Measurements from ENCODE around the gene CSNK1A1.
"Not testable (repeated sequence)": the region's sequence is repeated elsewhere in the genome, so short reads cannot be mapped to it uniquely, and the experiment has no call there.

Gene CSNK1A1

GRCh38 chr5:149456597-149457392 lies 94.4 kb downstream of the CSNK1A1 start:
- no peak for DNase-seq (ENCODE audit: low read depth in 2 of 2)

DNA sequence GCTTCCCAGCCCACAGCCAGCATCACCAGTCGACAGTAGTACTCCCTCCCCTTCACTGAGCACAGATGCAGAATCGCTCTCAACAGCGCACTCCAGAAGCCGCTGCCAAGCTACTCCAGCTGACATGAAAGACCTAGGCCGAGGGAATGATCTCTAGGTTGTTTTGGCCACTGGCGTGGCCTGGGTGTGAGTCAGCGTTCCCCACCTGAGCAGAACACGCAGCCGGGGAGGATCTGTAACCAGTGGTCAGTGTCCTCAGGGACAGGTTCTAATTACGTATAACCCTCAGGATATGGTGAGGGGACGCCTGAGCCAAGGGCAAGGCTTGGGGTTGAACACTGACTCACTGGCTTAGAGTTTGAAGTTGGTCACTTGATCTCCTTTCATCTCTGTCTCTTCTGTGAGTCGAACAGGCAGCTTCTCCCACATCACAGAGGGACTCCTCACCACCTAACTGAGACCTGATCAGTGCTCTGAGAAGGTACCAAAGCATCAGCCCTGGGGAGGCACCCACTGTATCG lies 95.3 kb downstream of the CSNK1A1 start:
- DNase-seq (ENCODE audit: low read depth in 2 of 2) = no peak

DNA sequence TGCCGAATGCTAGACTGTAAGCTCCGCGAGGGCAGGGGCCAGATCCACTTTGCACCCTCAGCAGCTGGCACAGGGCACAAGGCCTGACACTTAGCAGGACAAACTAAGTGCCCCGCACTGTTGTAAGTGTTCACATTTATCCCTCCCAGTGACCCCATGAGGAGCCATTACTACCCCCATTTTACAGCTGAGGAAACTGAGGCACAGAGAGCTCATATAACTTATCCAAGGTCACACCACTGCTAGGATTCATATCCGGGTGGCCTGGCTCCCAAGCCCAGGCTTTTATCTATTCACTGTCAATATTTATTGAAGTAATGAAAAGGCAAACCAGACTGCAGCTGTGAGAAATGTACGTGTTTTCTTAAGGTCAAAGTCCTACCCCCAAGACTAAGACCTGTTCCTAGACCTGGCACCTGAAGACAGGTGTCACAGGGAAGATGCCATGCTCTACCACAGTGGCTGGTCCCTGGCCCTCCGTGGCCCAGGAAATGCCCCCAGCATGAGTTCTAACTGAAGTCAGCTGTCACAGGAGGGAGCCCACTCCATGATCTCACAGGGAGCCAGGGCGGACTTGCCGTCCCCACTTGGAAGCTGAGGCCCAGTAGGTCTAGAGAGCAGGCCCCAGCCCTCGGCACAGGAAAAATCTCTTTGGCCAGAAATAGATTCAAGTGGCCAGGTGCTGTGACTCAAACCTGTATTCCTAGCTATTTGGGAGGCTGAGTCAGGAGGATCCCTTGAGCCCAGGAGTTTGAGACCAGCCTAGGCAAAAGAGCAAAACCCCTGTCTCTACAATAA lies 97.4 kb downstream of the CSNK1A1 start:
- DNase-seq (ENCODE audit: low read depth in 2 of 2) = no peak

DNA sequence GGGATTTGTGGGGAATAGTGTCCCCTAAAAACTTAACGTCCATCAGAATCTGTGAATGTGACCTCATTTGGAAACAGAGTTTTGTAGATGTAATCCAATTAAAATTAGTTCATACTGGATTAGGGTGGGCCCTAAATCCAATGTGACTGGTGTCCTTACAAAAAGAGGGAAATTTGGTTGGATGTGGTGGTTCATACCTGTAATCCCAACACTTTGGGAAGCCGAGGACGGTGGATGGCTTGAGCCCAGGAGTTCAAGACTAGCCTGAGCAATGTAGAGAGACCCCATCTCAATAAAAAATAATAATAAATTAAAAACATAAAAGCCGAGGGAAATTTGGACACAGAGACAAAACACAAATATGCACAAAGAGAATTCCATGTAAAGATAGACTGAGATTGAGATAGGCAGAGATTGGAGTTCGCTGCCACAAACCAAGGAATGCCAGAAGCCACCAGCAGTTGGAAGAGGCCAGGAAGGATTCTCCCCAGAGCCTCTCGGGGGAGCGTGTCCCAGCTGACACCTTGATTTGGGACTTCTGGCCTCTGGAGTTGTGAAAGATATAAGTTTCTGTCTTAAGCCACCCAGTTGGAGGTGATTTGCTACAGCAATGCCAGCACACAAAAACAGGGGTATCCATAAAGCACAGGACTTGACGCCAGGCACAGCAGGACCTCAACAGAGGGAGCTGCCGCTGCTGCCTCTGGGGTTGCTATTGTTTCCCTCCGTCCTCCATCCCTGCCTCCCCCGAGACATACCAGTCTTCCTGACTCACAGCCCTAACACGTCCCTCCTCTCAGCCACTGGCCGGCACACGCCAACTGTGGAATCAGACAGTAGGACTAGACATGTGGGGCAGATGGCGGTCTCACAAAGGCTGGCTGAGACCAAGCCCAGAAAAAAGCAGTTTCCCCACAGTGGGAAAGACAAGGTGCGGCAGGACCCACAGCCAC lies 98.3 kb downstream of the CSNK1A1 start:
- no peak for DNase-seq (ENCODE audit: low read depth in 2 of 2)

GRCh38 chr5:149452007-149452664 lies 99.1 kb downstream of the CSNK1A1 start:
- DNase-seq (ENCODE audit: low read depth in 2 of 2) = no peak

- DNase-seq (ENCODE audit: low read depth in 2 of 2) = no peak
These were observed 101.0 kb downstream of the CSNK1A1 start for GRCh38 chr5:149450199-149450598.

- no peak for DNase-seq (ENCODE audit: low read depth in 2 of 2)
These were observed 102.2 kb downstream of the CSNK1A1 start for GRCh38 chr5:149448831-149449714.

GRCh38 chr5:149448431-149448830 lies 102.8 kb downstream of the CSNK1A1 start:
- no peak for DNase-seq (ENCODE audit: low read depth in 2 of 2)

DNA sequence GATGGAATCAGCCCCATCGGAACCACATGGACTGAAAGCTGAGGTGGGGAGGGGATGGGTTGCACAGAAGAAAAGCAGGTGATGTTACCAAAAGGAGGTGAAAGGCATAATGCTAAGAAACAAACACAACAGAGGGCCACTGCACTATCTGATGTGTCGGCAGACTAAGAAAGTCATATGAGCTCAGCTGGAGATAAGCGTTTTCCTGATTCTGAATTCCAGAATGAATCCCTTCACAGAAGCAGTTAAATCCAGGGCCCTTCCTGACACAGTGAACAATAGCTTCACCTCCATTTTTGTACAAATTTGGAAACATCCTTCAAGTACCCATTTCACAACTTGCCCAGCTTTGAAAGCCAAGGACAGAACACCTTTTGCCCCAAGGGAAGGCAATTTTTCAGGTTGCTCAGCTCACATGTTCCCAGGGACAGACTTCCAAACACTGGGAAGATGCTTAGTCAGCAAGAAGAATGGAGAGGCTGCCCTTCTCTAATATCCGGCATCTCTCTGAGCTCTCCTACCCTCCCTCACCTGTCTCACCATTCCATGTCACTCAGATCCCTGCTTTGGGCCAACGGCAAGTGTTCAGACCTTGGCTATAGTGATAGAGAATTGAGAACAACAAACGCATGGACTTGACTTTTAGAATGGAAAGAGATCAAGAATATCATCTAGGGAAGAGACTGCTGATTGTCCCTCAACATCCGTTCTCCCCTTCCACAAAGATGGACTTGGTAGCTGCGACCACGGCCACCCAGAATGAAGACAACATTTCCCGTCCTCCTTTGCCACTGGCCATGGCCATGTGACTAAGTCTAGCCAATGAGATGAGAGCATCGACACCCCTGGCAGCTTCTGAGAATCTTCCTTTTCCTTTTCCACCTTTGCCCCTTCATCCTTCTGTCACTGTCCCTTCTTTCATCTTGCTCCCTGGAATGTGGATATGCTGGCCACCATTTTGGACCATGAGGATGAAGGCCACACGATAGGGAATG lies 103.6 kb downstream of the CSNK1A1 start:
- DNase-seq (ENCODE audit: low read depth in 2 of 2) = no peak

DNA sequence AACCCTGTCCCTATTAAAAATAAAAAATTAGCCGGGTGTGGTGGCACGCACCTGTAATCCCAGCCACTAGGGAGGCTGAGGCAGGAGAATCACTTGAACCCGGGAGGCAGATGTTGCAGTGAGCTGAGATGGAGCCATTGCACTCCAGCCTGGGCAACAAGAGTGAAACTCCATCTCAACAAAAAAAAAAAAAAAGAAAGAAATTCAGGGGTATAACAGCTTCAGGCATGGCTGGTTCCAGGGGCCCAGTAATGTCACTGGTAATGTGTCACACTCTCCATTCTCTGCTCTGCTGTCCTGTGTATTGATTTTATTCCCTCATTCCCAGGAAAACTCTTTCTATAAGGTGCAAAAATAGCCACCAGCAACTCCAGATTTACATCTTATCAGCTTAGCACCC lies 104.4 kb downstream of the CSNK1A1 start:
- DNase-seq (ENCODE audit: low read depth in 2 of 2) = not testable (repeated sequence)

- DNase-seq (ENCODE audit: low read depth in 2 of 2) = no peak
These were observed 105.4 kb downstream of the CSNK1A1 start for GRCh38 chr5:149445739-149446369.

DNA sequence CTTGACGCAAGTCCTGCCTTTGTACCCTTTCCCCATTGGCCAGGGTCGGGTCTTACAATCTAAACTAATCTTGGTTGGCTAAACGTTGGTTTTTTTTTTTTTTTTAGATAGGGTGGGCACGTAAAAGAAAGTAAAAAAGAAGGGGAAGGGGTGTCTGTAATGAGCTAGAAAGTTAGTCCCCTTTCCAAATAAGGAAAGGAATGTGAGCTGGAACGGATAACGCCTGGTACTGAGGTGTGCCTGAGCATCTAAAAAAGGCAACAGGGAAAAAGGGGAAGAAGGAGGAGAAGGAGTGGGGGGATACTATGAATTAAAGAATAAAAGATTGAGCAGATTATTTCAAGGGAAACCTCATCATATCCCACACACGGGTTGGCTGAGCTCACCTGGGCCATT lies 105.9 kb downstream of the CSNK1A1 start:
- DNase-seq (ENCODE audit: low read depth in 2 of 2) = no peak

- DNase-seq (ENCODE audit: low read depth in 2 of 2) = not testable (repeated sequence)
These were observed 106.8 kb downstream of the CSNK1A1 start for GRCh38 chr5:149444430-149444829.

- no peak for DNase-seq (ENCODE audit: low read depth in 2 of 2)
These were observed 108.0 kb downstream of the CSNK1A1 start for GRCh38 chr5:149443210-149443609.

DNA sequence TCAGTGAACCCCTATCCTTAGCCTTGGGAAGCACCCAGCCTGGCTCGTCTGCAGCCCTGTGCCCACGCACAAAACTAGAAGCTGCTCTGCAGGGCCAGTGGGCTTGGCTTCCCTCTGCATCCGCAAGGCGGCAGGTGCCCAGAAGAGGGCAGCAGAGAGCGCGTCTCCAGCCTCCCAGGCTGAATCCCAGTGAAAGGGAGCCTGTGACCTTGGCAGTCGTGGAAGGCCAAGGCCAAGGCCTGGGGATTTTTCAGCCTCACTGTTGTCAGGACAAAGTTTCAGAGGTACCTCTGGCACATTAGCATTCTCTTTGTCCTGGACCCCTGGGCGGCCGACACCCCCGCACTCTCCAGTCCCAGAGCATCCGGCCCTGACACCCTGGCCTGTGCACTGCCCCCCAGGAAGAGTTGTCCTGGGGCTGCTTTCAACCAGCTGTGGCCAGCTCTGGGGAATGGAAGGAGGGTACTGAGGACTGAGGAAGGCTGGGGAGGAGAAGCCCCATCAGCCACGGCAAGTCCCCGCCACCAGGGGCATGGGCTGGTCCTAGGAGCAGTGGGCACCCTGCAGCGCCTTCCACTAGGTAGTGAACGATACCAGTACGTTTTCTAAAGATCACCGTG lies 108.6 kb downstream of the CSNK1A1 start:
- peak; percentile 34 to 83 for DNase-seq (ENCODE audit: low read depth in 2 of 2)
